ENCODE measurements around the gene SLC25A13.

DNA sequence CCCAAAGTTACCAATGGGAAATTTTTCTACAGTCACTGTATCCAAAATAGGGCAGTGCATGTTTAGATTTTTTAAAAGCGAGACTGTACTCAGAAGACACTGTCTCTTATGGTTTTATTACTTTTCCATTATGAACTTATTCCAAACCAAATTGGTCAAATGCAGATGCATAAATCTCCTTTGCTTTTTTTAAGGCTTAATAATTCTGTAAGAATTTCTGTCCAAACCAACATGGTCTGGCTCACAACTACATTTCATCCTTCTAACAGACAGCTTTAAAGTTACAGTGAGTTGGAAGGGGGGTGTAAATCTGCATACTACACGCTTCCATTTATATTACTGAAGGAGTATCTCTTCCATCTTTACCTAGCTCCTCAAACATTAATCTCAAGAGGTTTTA is 199.2 kb downstream of the SLC25A13 start:
- TF ChIP-seq EZH2 (IDR thresholded peaks at IDR 0.05; ENCODE audit: insufficient read depth, poor library complexity, severe bottlenecking) = no peak
- no peak for TF ChIP-seq EZH2phosphoT487 (IDR thresholded peaks at IDR 0.05; ENCODE audit: insufficient read depth, low read depth)
